Stimulated activated CD8-positive, alpha-beta memory T cell treated with anti-CD3 and anti-CD28 coated beads, Interleukin-4, amount 100 ng/mL, for 1 hour (primary cell): ENCODE measurements around the gene KCNAB1.

Experiments
- DNase-seq, 2 donors: peaks; one replicate each; pipeline ENCODE4 v3.0.0-alpha.2; 2020; ENCODE audit warnings: low read depth in 2 of 2, low spot score in 1 of 2

KCNAB1 gene

GRCh38 chr3:156358232-156358631 is 237.9 kb downstream of the KCNAB1 start:
- no peak for DNase-seq

- no peak for DNase-seq
Measured at GRCh38 chr3:156359368-156359767, 239.0 kb downstream of the KCNAB1 start.

- no peak for DNase-seq
Measured at GRCh38 chr3:156360083-156360482, 239.7 kb downstream of the KCNAB1 start.

GRCh38 chr3:156360963-156361362 is 240.6 kb downstream of the KCNAB1 start:
- no peak for DNase-seq

- no peak for DNase-seq
Measured at GRCh38 chr3:156366559-156366958, 246.2 kb downstream of the KCNAB1 start.

- DNase-seq = no peak
Measured at GRCh38 chr3:156368189-156368588, 247.8 kb downstream of the KCNAB1 start.

- no peak for DNase-seq
Measured at GRCh38 chr3:156371701-156372100, 251.3 kb downstream of the KCNAB1 start.

- DNase-seq = no peak
Measured at GRCh38 chr3:156373095-156373494, 252.7 kb downstream of the KCNAB1 start.

GRCh38 chr3:156373654-156374053 is 253.3 kb downstream of the KCNAB1 start:
- no peak for DNase-seq

- DNase-seq = no peak
Measured at GRCh38 chr3:156376199-156376598, 255.8 kb downstream of the KCNAB1 start.

GRCh38 chr3:156377266-156377665 is 256.9 kb downstream of the KCNAB1 start:
- no peak for DNase-seq

GRCh38 chr3:156377718-156378117 is 257.3 kb downstream of the KCNAB1 start:
- DNase-seq = no peak

GRCh38 chr3:156378871-156379270 is 258.5 kb downstream of the KCNAB1 start:
- no peak for DNase-seq

- no peak for DNase-seq
Measured at GRCh38 chr3:156379327-156379726, 258.9 kb downstream of the KCNAB1 start.

GRCh38 chr3:156381253-156381652 is 260.9 kb downstream of the KCNAB1 start:
- DNase-seq = no peak

GRCh38 chr3:156382458-156383346 is 262.3 kb downstream of the KCNAB1 start:
- no peak for DNase-seq

- DNase-seq = no peak
Measured at GRCh38 chr3:156383441-156384025, 263.2 kb downstream of the KCNAB1 start.

- no peak for DNase-seq
Measured at GRCh38 chr3:156388497-156389448, 268.4 kb downstream of the KCNAB1 start.

GRCh38 chr3:156389449-156389950 is 269.1 kb downstream of the KCNAB1 start:
- DNase-seq = no peak

GRCh38 chr3:156390846-156391245 is 270.5 kb downstream of the KCNAB1 start:
- DNase-seq = no peak

- DNase-seq = no peak
Measured at GRCh38 chr3:156395961-156396710, 275.8 kb downstream of the KCNAB1 start.
